Measurements from ENCODE around the gene CD300LB.

The CD300LB gene

DNA sequence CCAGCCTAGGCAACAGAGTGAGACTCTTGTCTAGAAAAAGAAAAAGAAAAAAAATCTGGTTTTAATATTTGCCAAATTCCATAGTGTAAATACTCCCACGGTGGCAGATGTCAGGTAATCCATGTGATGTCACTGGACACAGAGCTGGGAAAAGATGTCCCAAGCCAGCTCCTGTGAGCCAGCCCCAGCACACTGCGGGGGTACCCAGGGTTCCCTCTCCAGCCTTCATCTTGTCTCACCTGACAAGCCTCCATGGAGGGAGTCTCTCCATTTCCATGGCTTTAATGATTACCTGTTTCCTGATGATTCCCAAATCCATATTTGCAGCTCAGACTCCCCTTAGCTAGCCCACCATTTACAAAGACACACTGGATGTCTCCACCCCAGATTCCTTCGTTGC, 4.6 kb downstream of the CD300LB start:
- no peak overlapping the region for H3K4me3 ChIP-seq (ENCODE audit: low read length)
- no peak for TF ChIP-seq CTCF (conservative IDR thresholded peaks at IDR 0.05; ENCODE audit: low read depth, low read length)
- no peak for DNase-seq (ENCODE audit: low read depth)

- no peak for TF ChIP-seq CTCF (conservative IDR thresholded peaks at IDR 0.05; ENCODE audit: low read depth, low read length)
- no peak for DNase-seq (ENCODE audit: low read depth)
- H3K4me3 ChIP-seq (ENCODE audit: low read length) = no peak overlapping the region
Observed at GRCh38 chr17:74525781-74526288, 5.4 kb downstream of the CD300LB start.

- TF ChIP-seq CTCF (conservative IDR thresholded peaks at IDR 0.05; ENCODE audit: low read depth, low read length) = no peak
- no peak overlapping the region for H3K4me3 ChIP-seq (ENCODE audit: low read length)
- DNase-seq (ENCODE audit: low read depth) = no peak
Observed at GRCh38 chr17:74525465-74525725, 5.9 kb downstream of the CD300LB start.

- no peak for TF ChIP-seq CTCF (conservative IDR thresholded peaks at IDR 0.05; ENCODE audit: low read depth, low read length)
- H3K4me3 ChIP-seq (ENCODE audit: low read length) = no peak overlapping the region
- DNase-seq (ENCODE audit: low read depth) = no peak
Observed at GRCh38 chr17:74524653-74525464, 6.4 kb downstream of the CD300LB start.

DNA sequence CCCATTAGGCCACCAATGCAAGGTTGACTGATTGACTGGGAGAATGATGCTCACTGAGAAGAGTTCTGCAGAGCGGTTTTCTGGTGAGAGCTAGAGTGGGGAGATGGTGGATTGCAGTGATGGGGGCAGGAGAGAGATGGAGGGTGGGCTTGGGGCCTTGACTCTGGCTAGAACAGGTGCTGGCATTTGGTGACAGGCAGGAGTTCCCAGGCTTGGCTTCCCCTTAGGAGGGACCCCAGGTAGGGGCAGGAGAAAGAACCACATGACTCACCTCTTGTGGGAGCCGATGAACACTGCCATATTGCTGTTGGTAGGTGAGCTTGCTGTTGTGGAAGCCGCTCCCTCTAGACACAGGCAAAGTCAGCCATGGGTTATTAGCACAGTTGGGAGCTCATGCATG, 8.0 kb downstream of the CD300LB start:
- TF ChIP-seq CTCF (conservative IDR thresholded peaks at IDR 0.05; ENCODE audit: low read depth, low read length) = no peak
- DNase-seq (ENCODE audit: low read depth) = no peak

GRCh38 chr17:74522381-74523105, 8.7 kb downstream of the CD300LB start:
- no peak overlapping the region for H3K4me3 ChIP-seq (ENCODE audit: low read length)
- no peak for TF ChIP-seq CTCF (conservative IDR thresholded peaks at IDR 0.05; ENCODE audit: low read depth, low read length)
- DNase-seq (ENCODE audit: low read depth) = no peak

More for the DNA sequence above, 8.0 kb downstream of the CD300LB start:
- H3K4me3 ChIP-seq (ENCODE audit: low read length) = no peak overlapping the region

Measured in retinal pigment epithelial cell (primary cell).